IMR-90 (cell line): ENCODE data around the gene FUT6.

Experiments
- BHLHE40 ChIP-seq: fragments of 150-350 bp; IDR thresholded peaks from 2 replicates; pipeline ENCODE4 v1.6.1; 2016; ENCODE audit warnings: mild to moderate bottlenecking, low read depth, low read length
- CTCF ChIP-seq: conservative IDR thresholded peaks from 2 replicates; pipeline ENCODE4 v1.5.1; 2012; ENCODE audit warnings: mild to moderate bottlenecking, low read depth, low read length, improper control_type of control experiment
- ELK1 ChIP-seq: fragments of 150-350 bp; IDR thresholded peaks from 2 replicates; pipeline ENCODE4 v1.6.1; 2016; ENCODE audit warnings: low read depth, mild to moderate bottlenecking, low read length, moderate library complexity, borderline replicate concordance
- MAFK ChIP-seq: IDR thresholded peaks from 2 replicates; pipeline ENCODE4 v1.6.1; 2012; ENCODE audit warnings: low read depth, low read length, improper control_type of control experiment
- MAZ ChIP-seq: IDR thresholded peaks from 2 replicates; pipeline ENCODE4 v1.6.1; 2012; ENCODE audit warnings: low read depth, mild to moderate bottlenecking, low read length, improper control_type of control experiment, moderate library complexity, borderline replicate concordance
- POLR2A ChIP-seq: IDR thresholded peaks from 2 replicates; pipeline ENCODE4 v1.6.1; 2012; ENCODE audit warnings: mild to moderate bottlenecking, low read depth, low read length
- RAD21 ChIP-seq: IDR thresholded peaks from 2 replicates; pipeline ENCODE4 v1.6.1; 2012; ENCODE audit warnings: low read length, improper control_type of control experiment
- RCOR1 ChIP-seq: IDR thresholded peaks from 2 replicates; pipeline ENCODE4 v1.6.1; 2012; ENCODE audit warnings: mild to moderate bottlenecking, low read length, improper control_type of control experiment; ENCODE audit not compliant: insufficient replicate concordance
- RFX5 ChIP-seq: IDR thresholded peaks from 2 replicates; pipeline ENCODE4 v1.8.0; 2012; ENCODE audit warnings: low read depth, mild to moderate bottlenecking, low read length, moderate library complexity
- USF2 ChIP-seq: fragments of 150-350 bp; IDR thresholded peaks from 2 replicates; pipeline ENCODE4 v1.6.1; 2017; ENCODE audit warnings: mild to moderate bottlenecking, antibody characterized with exemption, low read length, low read depth

GRCh38 chr19:5837761-5838352 is 1.6 kb downstream of the FUT6 start:
- TF ChIP-seq RCOR1: no peak
- TF ChIP-seq CTCF: no peak
- no peak for TF ChIP-seq POLR2A
- no peak for TF ChIP-seq BHLHE40
- TF ChIP-seq MAZ: no peak
- no peak for TF ChIP-seq RAD21
- no peak for TF ChIP-seq USF2
- TF ChIP-seq MAFK: no peak
- no peak for TF ChIP-seq RFX5
- no peak for TF ChIP-seq ELK1
